GM12878 (cell line): ENCODE data around the gene KDM1B. TPM values are rescaled to one million over a fixed set of nuclear protein-coding genes. Genes with fewer than 3 reads are reported as not detected.
A peak's percentile ranks its signal among the peaks of the same experiment; 100 is the strongest.

Source experiments
- CHD1 ChIP-seq: IDR thresholded peaks from 2 replicates; pipeline ENCODE4 v1.6.1; 2012; ENCODE audit warnings: low read depth, low read length, improper control_type of control experiment
- CUX1 ChIP-seq: IDR thresholded peaks from 2 replicates; pipeline ENCODE4 v1.6.1; 2012; ENCODE audit warnings: improper control_type of control experiment, low read depth, low read length; ENCODE audit not compliant: insufficient replicate concordance
- E4F1 ChIP-seq: fragments of 450-650 bp; IDR thresholded peaks from 2 replicates; pipeline ENCODE4 v1.6.1; 2018; ENCODE audit warnings: borderline replicate concordance, mild to moderate bottlenecking; ENCODE audit not compliant: partially characterized antibody
- EED ChIP-seq: sonication (generic); IDR thresholded peaks from 2 replicates; pipeline ENCODE4 v1.6.1; 2016; ENCODE audit warnings: antibody characterized with exemption, low read depth
- ELK1 ChIP-seq: IDR thresholded peaks from 2 replicates; pipeline ENCODE4 v1.6.1; 2012; ENCODE audit warnings: low read depth, low read length, improper control_type of control experiment
- ESRRA ChIP-seq: IDR thresholded peaks from 2 replicates; pipeline ENCODE4 v1.6.1; 2012; ENCODE audit warnings: mild to moderate bottlenecking, low read length, improper control_type of control experiment
- KAT2A ChIP-seq: conservative IDR thresholded peaks from 2 replicates; pipeline ENCODE4 v1.6.1; 2011; ENCODE audit warnings: low read depth, low read length; ENCODE audit not compliant: control insufficient read depth
- LARP7 ChIP-seq: fragments of 450-650 bp; IDR thresholded peaks from 2 replicates; pipeline ENCODE4 v1.6.1; 2017; ENCODE audit warnings: mild to moderate bottlenecking
- NKRF ChIP-seq: fragments of 450-650 bp; conservative IDR thresholded peaks from 2 replicates; pipeline ENCODE4 v1.6.1; 2017; ENCODE audit warnings: mild to moderate bottlenecking, moderate library complexity
- PAX5 ChIP-seq: IDR thresholded peaks from 2 replicates; pipeline ENCODE4 v1.6.1; 2011; ENCODE audit warnings: low read depth, low read length, borderline replicate concordance
- PBX3 ChIP-seq: IDR thresholded peaks from 2 replicates; pipeline ENCODE4 v1.6.1; 2011; ENCODE audit warnings: mild to moderate bottlenecking, low read depth, low read length, moderate library complexity; ENCODE audit not compliant: insufficient replicate concordance
- POLR2A ChIP-seq: IDR thresholded peaks from 2 replicates; pipeline ENCODE4 v1.6.1; 2011; ENCODE audit warnings: low read depth, mild to moderate bottlenecking, low read length
- RCOR1 ChIP-seq: conservative IDR thresholded peaks from 2 replicates; pipeline ENCODE4 v1.6.1; 2012; ENCODE audit warnings: low read depth, low read length, improper control_type of control experiment
- SIX5 ChIP-seq: IDR thresholded peaks from 2 replicates; pipeline ENCODE4 v1.6.1; 2011; ENCODE audit warnings: mild to moderate bottlenecking, low read depth, low read length, moderate library complexity; ENCODE audit not compliant: severe bottlenecking
- SMC3 ChIP-seq: IDR thresholded peaks from 2 replicates; pipeline ENCODE4 v1.6.1; 2011; ENCODE audit warnings: low read length, improper control_type of control experiment, borderline replicate concordance
- SREBF1 ChIP-seq: IDR thresholded peaks from 2 replicates; pipeline ENCODE4 v1.6.1; 2012; ENCODE audit warnings: mild to moderate bottlenecking, low read length
- SREBF2 ChIP-seq: IDR thresholded peaks from 2 replicates; pipeline ENCODE4 v1.6.1; 2012; ENCODE audit warnings: mild to moderate bottlenecking, low read length
- TAF1 ChIP-seq: IDR thresholded peaks from 2 replicates; pipeline ENCODE4 v1.6.1; 2011; ENCODE audit warnings: mild to moderate bottlenecking, low read depth, low read length, borderline replicate concordance
- ZNF622 ChIP-seq: fragments of 450-650 bp; IDR thresholded peaks from 2 replicates; pipeline ENCODE4 v1.6.1; 2017; ENCODE audit warnings: mild to moderate bottlenecking, inconsistent platforms
- polyA plus RNA-seq, 11 experiments: library from polyadenylated mRNA; depleted of rRNA in 4 of 11; unstranded in 6 of 11; stranded (reverse) in 5 of 11; fragments of >200 nt; fragmentation: Nextera tagmentation in 4 of 11; fragmentation: Illumina TruSeq in 1 of 11; extraction: Ambion mirVana in 4 of 11; extraction: Trizol in 1 of 11; gene quantifications; 1 replicate in 1 of 11; 2 replicates in 10 of 11; pipeline versions ENCODE4 v1.2.1 to v1.2.3, GENCODE V29; 2011 to 2016; ENCODE audit warnings: inconsistent platforms in 2 of 11, missing spikeins in 2 of 11, low read depth in 1 of 11
- total RNA-seq, 4 experiments: library from RNA; depleted of rRNA in 3 of 4; stranded (reverse); fragments of >200 nt in 3 of 4; fragmentation: Illumina TruSeq in 1 of 4; extraction: Trizol in 1 of 4; gene quantifications; 2 replicates each; pipeline versions ENCODE4 v1.2.1 to v1.2.3, GENCODE V29; 2013 to 2021

KDM1B gene
- total and polyA plus RNA-seq, 10 of the 15 experiments (the other 5 are each of a cell fraction or from before 2014, with no cell fraction given): 1.7 to 22.5 (median 13.9) TPM

GRCh38 chr6:18260448-18261106 is 105.4 kb downstream of the KDM1B start (continued):
- no peak for TF ChIP-seq E4F1
- TF ChIP-seq RCOR1: peak; percentile 78; the same call in 1 of the 2 replicates
- TF ChIP-seq SREBF2: no peak
- no peak for TF ChIP-seq TAF1
- no peak for TF ChIP-seq ESRRA
- TF ChIP-seq PAX5: 0 out of 2 replicates have a peak, but pooled peaks have one; percentile 33
- no peak for TF ChIP-seq SMC3
- TF ChIP-seq ZNF622: no peak
- TF ChIP-seq CHD1: no peak
- TF ChIP-seq SREBF1: no peak
- no peak for TF ChIP-seq PBX3
- TF ChIP-seq EED: peak; percentile 97
- TF ChIP-seq KAT2A: no peak
- TF ChIP-seq SIX5: no peak
- TF ChIP-seq CUX1: no peak
- TF ChIP-seq LARP7: no peak
- no peak for TF ChIP-seq POLR2A
- no peak for TF ChIP-seq NKRF
- TF ChIP-seq ELK1: no peak
